Measurements from ENCODE around the gene PYDC2. TPM values are rescaled to one million over a fixed set of nuclear protein-coding genes. Genes with fewer than 3 reads are reported as not detected.

The PYDC2 gene
- total and polyA plus RNA-seq, 2 of the 8 experiments (the other 6 are each of a cell fraction or from before 2014, with no cell fraction given): not detected

- Histone ChIP-seq H2BK5ac (ENCODE audit: low read depth, low read length) (no peak overlapping the region; the same call in 1 of the 2 replicates), H3K4me3 (ENCODE audit: extremely low read depth in 1 of 4, insufficient read depth in 2 of 4, low read depth in 3 of 4, low read length in 4 of 4) (no peak overlapping the region), H3K4me2 (ENCODE audit: insufficient read depth in 1 of 2, low read depth in 2 of 2, low read length in 2 of 2) (no peak overlapping the region), H4K5ac (ENCODE audit: insufficient read length, low read depth, low read length) (no peak overlapping the region), H3K14ac (ENCODE audit: insufficient read length) (no peak overlapping the region), H3K23me2 (ENCODE audit: low read depth, low read length) (no peaks in the 10 kb centered on the region), H3K4ac (replicated peaks; ENCODE audit: insufficient read length, low read depth, low read length) (no peak overlapping the region), H3K27me3 (replicated peaks in 1 of 4; ENCODE audit: control insufficient read depth in 3 of 4, extremely low read depth in 1 of 4, insufficient read depth in 3 of 4, low read length in 3 of 4) (no peaks in the 10 kb centered on the region), H3K4me1 (replicated peaks in 1 of 4; ENCODE audit: control insufficient read depth in 3 of 4, insufficient read depth in 4 of 4, low read length in 3 of 4) (peaks cover 0 to 3% (median 0%) of the 10 kb centered on the region in 4 experiments; a peak in 1 of 7 replicates), H2AFZ (ENCODE audit: low read length) (no peak overlapping the region), H2BK20ac (ENCODE audit: low read length) (no peak overlapping the region), H3K23ac (ENCODE audit: insufficient read length) (no peak overlapping the region), H2BK15ac (ENCODE audit: low read length) (no peak overlapping the region), H2BK12ac (ENCODE audit: low read depth, low read length) (no peak overlapping the region), H2BK120ac (replicated peaks; ENCODE audit: low read depth, low read length) (no peak overlapping the region), H3K18ac (ENCODE audit: extremely low read depth, low read length) (no peak overlapping the region), H3K56ac (replicated peaks; ENCODE audit: insufficient read length, low read depth, low read length) (no peak overlapping the region), H3K79me2 (ENCODE audit: control insufficient read depth in 1 of 2, insufficient read depth in 2 of 2, low read length in 2 of 2) (no peaks in the 10 kb centered on the region), H3K79me1 (ENCODE audit: low read depth, low read length) (no peaks in the 10 kb centered on the region), H3K9me3 (ENCODE audit: insufficient read depth in 2 of 2, low read depth in 1 of 2, low read length in 1 of 2) (no peaks in the 10 kb centered on the region), H3K27ac (ENCODE audit: low read depth, low read length) (no peak overlapping the region), H2AK5ac (ENCODE audit: low read depth, low read length) (no peak overlapping the region), H4K20me1 (replicated peaks in 1 of 2; ENCODE audit: control insufficient read depth in 1 of 2, insufficient read depth in 2 of 2, low read length in 2 of 2) (no peaks in the 10 kb centered on the region), H3K9ac (replicated peaks in 1 of 4; ENCODE audit: extremely low read depth in 1 of 4, low read depth in 3 of 4, low read length in 3 of 4) (no peak overlapping the region), H4K91ac (replicated peaks; ENCODE audit: insufficient read length, low read length) (no peak overlapping the region), H4K8ac (ENCODE audit: extremely low read depth, insufficient read depth, low read length) (no peak overlapping the region), H3K36me3 (ENCODE audit: control insufficient read depth in 2 of 4, insufficient read depth in 4 of 4, low read length in 3 of 4) (no peaks in the 10 kb centered on the region)
- no peak for DNase-seq (ENCODE audit: low read depth in 1 of 2, low spot score in 2 of 2)
- ChIA-PET POLR2A (ENCODE audit: partially characterized antibody) (no interaction called here), CTCF (ENCODE audit: partially characterized antibody) (interaction anchor here (0.6 to 1.2 kb wide), 5 partner anchors 300 to 1380 kb away, joined by 3 read pairs; partner anchors contain the start of gene P3H2)
- 88% methylated on average over 5 of the region's 5 CpGs; no CpG with 5 or more reads in 1 of the 2 experiments for WGBS, 2 experiments (ENCODE audit: extremely low coverage in 1 of 2, insufficient coverage in 1 of 2, insufficient read length in 1 of 2, insufficient replicate concordance in 2 of 2, low coverage in 1 of 2, low lambda C conversion rate in 2 of 2, missing lambda C conversion rate in 1 of 2)
- TF ChIP-seq CEBPB (IDR thresholded peaks at IDR 0.05; ENCODE audit: low read depth, low read length): peak; percentile 70
- no peak for TF ChIP-seq KDM5A (IDR thresholded peaks at IDR 0.05; ENCODE audit: low read length)
- FAIRE-seq: no peak
Measured at GRCh38 chr3:191500892-191501291, 39.9 kb downstream of the PYDC2 start.

Measured in H1 (cell line).